ENCODE results near the gene DPH1. TPM values are rescaled to one million over a fixed set of nuclear protein-coding genes. Genes with fewer than 3 reads are reported as not detected.

Gene DPH1
- total RNA-seq, 1 donor from 2014 or later: 57.3 TPM

DNA sequence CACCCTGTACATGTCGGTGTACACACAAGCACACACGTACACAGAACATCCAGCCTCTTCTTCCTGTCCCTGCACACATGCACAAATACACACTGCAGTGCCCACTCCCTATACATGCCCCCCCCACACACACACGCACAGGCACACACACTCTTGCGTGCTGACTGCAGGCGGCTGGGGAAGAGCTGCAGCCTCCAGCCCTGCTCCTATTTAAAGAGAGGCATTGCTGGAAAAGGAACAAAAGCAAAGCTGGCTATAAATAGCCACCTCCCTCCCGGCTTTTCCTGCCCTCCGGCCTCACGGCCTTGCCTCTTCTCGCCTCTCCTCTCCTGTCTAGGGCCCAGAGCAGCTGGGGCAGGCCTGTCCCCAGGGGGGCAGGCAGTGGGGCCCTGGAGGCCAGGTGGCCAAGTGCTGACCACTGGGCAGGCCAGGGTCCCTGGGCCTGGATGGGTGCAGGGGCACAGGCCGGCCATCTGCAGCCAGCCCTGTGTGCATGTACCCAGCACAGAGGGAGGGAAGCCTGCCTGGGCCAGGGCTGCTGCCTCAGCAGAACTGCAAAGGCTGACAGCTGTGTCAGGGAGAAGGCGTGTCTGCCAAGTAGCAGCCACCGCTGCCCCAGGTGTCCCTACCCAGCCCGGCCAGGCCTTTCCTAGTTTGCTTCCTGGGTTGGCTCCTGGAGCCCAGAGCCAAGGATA is 30.2 kb upstream of the DPH1 start:
- peak; percentile 89 for DNase-seq (ENCODE audit: extremely low spot score, unreplicated experiment)
- H3K4me3 Mint-ChIP-seq (ENCODE audit: unreplicated experiment): peak overlapping the region; percentile 15
- H3K4me1 Mint-ChIP-seq (ENCODE audit: unreplicated experiment): peaks cover 43% of the 10 kb centered on the region
- H3K36me3 Mint-ChIP-seq (ENCODE audit: unreplicated experiment): no peaks in the 10 kb centered on the region
- TF ChIP-seq, protein P1, sequence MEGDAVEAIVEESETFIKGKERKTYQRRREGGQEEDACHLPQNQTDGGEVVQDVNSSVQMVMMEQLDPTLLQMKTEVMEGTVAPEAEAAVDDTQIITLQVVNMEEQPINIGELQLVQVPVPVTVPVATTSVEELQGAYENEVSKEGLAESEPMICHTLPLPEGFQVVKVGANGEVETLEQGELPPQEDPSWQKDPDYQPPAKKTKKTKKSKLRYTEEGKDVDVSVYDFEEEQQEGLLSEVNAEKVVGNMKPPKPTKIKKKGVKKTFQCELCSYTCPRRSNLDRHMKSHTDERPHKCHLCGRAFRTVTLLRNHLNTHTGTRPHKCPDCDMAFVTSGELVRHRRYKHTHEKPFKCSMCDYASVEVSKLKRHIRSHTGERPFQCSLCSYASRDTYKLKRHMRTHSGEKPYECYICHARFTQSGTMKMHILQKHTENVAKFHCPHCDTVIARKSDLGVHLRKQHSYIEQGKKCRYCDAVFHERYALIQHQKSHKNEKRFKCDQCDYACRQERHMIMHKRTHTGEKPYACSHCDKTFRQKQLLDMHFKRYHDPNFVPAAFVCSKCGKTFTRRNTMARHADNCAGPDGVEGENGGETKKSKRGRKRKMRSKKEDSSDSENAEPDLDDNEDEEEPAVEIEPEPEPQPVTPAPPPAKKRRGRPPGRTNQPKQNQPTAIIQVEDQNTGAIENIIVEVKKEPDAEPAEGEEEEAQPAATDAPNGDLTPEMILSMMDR (IDR thresholded peaks at IDR 0.05): no peak
- peaks cover 3% of the 10 kb centered on the region for H3K27me3 Mint-ChIP-seq (ENCODE audit: unreplicated experiment)
- H3K9me3 Mint-ChIP-seq (ENCODE audit: unreplicated experiment): no peaks in the 10 kb centered on the region
- H3K27ac Mint-ChIP-seq (ENCODE audit: unreplicated experiment): peak overlapping the region; percentile 83

DNA sequence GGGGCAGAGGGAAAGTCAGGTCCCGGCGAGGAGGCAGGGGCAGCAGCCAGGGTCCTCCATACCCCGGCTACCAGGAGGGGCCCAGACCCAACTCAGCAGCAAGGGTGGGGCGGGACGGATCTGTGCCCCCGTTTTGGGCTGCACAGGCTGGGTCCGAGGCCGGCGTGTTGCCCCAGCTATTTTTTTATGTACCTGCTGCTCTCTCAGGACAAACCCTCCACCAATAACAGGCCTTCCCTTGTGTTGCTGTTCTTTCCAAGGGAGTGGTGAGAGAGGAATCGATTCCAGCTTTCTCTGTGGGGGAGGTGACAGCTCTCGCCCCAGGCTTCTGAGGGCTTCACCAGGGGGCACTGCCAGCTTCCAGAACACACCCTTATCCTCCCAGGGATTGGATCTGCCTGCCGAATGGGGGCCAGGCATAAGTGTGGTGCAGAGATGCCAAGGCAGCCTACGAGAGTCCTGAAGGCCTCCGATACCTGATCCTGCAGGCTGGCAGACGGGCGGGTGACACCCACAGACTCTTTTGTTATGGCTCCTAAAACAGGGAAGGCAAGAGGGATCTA is 27.1 kb upstream of the DPH1 start:
- Mint-ChIP-seq H3K36me3 (ENCODE audit: unreplicated experiment) (no peaks in the 10 kb centered on the region), H3K9me3 (ENCODE audit: unreplicated experiment) (no peaks in the 10 kb centered on the region), H3K27me3 (ENCODE audit: unreplicated experiment) (no peaks in the 10 kb centered on the region), H3K4me1 (ENCODE audit: unreplicated experiment) (peaks cover 33% of the 10 kb centered on the region), H3K27ac (ENCODE audit: unreplicated experiment) (peak overlapping the region; percentile 83), H3K4me3 (ENCODE audit: unreplicated experiment) (no peak overlapping the region)
- no peak for DNase-seq (ENCODE audit: extremely low spot score, unreplicated experiment)
- TF ChIP-seq, protein P1 (IDR thresholded peaks at IDR 0.05): no peak

DNA sequence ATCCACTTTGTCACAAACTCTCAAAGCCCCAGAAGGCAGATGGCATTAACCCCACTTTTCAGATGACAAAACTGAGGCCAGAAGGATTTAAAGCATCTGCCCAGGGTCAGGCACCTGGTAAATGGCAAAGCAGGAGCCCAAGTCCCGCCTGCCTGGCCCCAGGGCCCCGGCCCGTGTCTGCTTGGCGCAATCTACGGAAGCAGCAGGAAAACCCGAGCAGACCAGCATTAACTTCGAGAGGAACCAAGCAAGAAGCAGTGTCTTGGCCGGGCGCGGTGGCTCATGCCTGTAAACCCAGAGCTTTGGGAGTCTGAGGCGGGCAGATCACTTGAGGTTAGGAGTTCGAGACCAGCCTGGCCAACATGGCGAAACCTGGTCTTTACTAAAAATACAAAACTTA is 26.4 kb upstream of the DPH1 start:
- H3K4me3 Mint-ChIP-seq (ENCODE audit: unreplicated experiment): no peak overlapping the region
- no peaks in the 10 kb centered on the region for H3K36me3 Mint-ChIP-seq (ENCODE audit: unreplicated experiment)
- no peaks in the 10 kb centered on the region for H3K9me3 Mint-ChIP-seq (ENCODE audit: unreplicated experiment)
- H3K27me3 Mint-ChIP-seq (ENCODE audit: unreplicated experiment): no peaks in the 10 kb centered on the region
- H3K27ac Mint-ChIP-seq (ENCODE audit: unreplicated experiment): no peak overlapping the region
- TF ChIP-seq, protein P1 (IDR thresholded peaks at IDR 0.05): no peak
- no peak for DNase-seq (ENCODE audit: extremely low spot score, unreplicated experiment)
- peaks cover 33% of the 10 kb centered on the region for H3K4me1 Mint-ChIP-seq (ENCODE audit: unreplicated experiment)

DNA sequence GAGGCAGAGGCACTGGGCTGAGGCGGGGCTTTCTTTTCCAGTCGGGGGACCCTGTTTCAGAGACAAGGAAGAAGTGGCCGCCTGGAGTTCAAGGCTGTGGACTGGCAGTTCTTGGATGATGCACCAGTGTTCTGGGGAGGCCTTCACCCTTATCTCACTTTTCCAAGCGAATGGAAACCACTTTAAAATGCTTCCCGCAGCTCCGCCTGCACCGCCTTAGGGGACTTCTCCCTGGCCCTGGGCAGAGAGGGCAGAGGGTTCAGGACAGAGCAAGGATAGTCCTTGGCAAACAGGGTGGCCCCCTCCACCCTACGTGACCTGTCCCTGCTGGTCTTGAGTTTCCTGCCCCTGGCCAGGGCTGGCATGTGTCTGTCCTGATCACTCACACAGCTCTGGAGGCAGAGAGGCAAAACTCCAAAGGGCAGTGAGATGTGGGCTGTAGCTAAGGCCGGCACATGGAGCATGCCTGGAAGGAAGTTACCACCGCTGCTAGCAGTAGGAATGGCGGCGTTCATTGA is 25.5 kb upstream of the DPH1 start:
- no peak for DNase-seq (ENCODE audit: extremely low spot score, unreplicated experiment)
- no peak overlapping the region for H3K27ac Mint-ChIP-seq (ENCODE audit: unreplicated experiment)
- H3K4me3 Mint-ChIP-seq (ENCODE audit: unreplicated experiment): no peak overlapping the region
- no peaks in the 10 kb centered on the region for H3K27me3 Mint-ChIP-seq (ENCODE audit: unreplicated experiment)
- no peaks in the 10 kb centered on the region for H3K9me3 Mint-ChIP-seq (ENCODE audit: unreplicated experiment)
- TF ChIP-seq, protein P1 (IDR thresholded peaks at IDR 0.05): no peak
- no peaks in the 10 kb centered on the region for H3K36me3 Mint-ChIP-seq (ENCODE audit: unreplicated experiment)
- peaks cover 28% of the 10 kb centered on the region for H3K4me1 Mint-ChIP-seq (ENCODE audit: unreplicated experiment)

DNA sequence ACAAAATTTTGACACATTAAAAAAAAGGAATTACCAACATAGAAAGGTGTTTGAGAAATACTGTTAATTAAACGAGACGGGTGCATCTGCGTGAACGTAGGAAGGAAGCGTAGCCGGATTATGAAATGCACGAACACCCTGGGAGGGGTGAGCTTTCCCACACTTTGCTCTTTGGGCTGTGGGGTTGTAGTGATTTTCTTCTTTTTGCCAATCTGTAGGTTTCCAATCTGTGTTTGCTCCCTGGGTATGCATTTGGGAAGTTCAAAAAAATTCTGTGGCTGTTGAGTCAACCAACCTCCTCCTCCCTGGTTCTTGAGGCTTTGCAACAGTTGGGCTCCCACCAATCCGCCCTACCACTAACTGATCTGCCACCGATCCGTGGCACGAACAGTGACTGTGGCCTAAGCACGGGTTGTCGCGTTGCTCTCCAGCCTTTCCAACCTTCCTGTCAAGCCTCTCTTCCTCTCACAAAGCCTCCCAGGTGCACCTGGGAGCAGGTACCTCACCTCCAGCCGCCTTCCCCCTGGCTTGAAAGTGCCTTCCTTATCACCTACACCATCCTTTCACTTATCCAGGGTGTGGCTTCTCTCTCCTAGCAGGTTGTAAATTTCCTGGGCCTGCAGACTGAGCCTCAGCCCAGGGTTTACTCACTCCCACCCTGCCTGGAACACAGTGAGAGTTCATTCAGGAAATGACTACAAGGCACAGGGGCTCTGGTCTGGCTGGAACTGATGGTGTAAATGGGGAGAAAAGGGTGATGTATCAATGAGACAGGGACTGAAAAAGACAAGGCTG is 21.4 kb upstream of the DPH1 start:
- no peak overlapping the region for H3K27ac Mint-ChIP-seq (ENCODE audit: unreplicated experiment)
- peaks cover 36% of the 10 kb centered on the region for H3K4me1 Mint-ChIP-seq (ENCODE audit: unreplicated experiment)
- no peaks in the 10 kb centered on the region for H3K36me3 Mint-ChIP-seq (ENCODE audit: unreplicated experiment)
- TF ChIP-seq, protein P1 (IDR thresholded peaks at IDR 0.05): no peak
- no peaks in the 10 kb centered on the region for H3K27me3 Mint-ChIP-seq (ENCODE audit: unreplicated experiment)
- H3K9me3 Mint-ChIP-seq (ENCODE audit: unreplicated experiment): no peaks in the 10 kb centered on the region
- DNase-seq (ENCODE audit: extremely low spot score, unreplicated experiment): no peak
- no peak overlapping the region for H3K4me3 Mint-ChIP-seq (ENCODE audit: unreplicated experiment)
